Activated CD4-positive, alpha-beta T cell treated with anti-CD3 and anti-CD28 coated beads, Interleukin-2, amount 50 U/mL, for 4 hours (primary cell): ENCODE data around the gene PYCARD.
"Not testable (repeated sequence)": the region's sequence is repeated elsewhere in the genome, so short reads cannot be mapped to it uniquely, and the experiment has no call there.

Experiments
- DNase-seq, 2 experiments: peaks; one replicate each; pipeline ENCODE4 v3.0.0-alpha.2; 2020

The PYCARD gene

GRCh38 chr16:31214708-31215286 is 12.2 kb upstream of the PYCARD start:
- no peak for DNase-seq

GRCh38 chr16:31213877-31214707 is 11.5 kb upstream of the PYCARD start, which contains the start of gene TRIM72:
Gene TRIM72 (plus strand): TSS chr16:31214119. CDS start chr16:31214739, 620 bp downstream.
- no peak for DNase-seq

DNA sequence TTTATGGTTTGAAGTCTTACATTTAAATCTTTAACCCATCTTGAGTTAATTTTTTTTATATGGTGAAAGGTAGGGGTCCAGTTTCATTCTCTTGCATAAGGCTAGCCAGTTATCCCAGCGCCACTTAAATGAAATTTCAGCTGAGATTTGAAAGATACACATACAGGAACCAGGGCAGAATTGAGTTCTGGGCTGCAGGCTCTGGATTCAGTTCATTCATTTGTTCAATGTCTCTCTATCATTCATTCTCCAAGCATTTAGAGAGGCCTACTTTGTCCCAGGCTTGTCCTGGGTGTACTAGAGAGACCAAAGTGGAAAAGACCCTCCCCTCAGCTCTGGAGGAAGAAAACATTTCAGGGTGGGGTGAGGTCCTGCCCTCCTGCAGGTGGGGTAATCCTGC is 10.8 kb upstream of the PYCARD start:
- DNase-seq: no peak

GRCh38 chr16:31206776-31207175 is 4.2 kb upstream of the PYCARD start:
- DNase-seq: no peak

GRCh38 chr16:31204871-31205666 is 2.5 kb upstream of the PYCARD start:
- no peak for DNase-seq

DNA sequence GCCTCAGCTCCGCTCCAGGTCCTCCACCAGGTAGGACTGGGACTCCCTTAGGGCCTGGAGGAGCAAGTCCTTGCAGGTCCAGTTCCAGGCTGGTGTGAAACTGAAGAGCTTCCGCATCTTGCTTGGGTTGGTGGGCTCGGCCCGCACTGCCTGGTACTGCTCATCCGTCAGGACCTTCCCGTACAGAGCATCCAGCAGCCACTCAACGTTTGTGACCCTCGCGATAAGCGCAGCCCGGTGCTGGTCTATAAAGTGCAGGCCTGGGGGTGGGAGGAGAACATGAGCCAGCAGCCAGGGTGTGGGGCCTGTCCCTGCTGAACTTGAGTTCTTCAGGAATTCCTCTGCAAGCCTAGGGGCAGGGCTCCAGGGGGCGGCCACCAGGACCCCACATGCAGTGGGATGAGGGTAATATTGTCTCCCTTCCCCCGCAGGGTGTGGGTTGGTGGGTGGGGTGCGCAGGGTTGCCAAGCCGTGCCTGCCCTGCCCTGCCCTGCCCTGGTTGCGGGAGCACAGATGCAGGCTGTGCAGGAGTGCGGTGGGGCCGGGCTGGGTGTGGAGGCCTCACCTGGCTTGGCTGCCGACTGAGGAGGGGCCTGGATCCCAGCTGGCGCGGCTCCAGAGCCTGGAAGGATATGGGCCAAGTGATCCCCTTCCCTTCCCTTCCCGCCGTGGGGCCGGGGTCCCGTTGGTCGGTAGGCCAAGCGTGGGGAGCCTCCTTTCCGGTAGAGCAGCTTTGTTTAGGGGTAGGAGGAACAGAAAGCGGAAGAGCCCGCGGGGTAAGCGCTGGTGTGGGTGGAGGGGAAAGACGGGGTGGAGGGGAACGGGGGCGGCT is 762 bp downstream of the PYCARD start:
- peak in 1 of 2 experiments; percentile 35 for DNase-seq

DNA sequence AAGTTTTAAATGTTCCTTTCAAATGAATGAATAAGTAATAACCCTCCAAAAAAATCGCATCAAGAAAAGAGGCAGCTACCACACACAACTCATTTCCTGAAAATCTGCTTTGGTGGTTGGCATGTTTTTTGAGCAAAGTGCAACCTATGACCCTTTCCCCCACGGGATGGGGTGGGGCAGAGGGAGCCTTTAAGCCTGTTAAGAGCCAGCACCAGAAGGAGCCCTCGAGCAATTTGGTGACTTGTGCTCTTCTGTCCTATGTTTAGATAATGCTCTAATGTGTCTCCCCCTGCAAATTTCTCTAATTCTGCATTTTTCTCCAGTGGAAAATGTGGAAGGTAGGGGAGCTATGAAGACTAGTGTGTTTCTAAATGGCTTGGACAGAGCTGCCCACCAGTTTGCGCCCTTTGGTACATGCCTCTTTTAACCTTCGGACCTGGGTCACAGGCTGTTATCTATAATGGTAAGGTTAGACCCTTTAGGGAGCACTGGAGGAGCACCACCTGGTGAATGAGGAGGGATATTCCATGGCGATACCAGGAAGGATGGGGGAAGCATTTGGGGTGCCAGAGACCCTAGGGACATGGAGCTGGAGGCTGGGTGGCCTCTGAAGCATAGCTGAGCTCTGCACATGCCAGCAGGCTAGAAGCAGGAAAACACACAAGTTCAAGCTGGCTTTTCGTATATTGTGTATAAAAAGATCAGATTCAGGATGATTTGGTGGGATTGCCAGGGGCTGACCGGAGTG is 1.6 kb downstream of the PYCARD start:
- DNase-seq: peak in 1 of 2 experiments; percentile 32

- not testable (repeated sequence) for DNase-seq
These were observed 2.4 kb downstream of the PYCARD start for GRCh38 chr16:31200111-31200510.

DNA sequence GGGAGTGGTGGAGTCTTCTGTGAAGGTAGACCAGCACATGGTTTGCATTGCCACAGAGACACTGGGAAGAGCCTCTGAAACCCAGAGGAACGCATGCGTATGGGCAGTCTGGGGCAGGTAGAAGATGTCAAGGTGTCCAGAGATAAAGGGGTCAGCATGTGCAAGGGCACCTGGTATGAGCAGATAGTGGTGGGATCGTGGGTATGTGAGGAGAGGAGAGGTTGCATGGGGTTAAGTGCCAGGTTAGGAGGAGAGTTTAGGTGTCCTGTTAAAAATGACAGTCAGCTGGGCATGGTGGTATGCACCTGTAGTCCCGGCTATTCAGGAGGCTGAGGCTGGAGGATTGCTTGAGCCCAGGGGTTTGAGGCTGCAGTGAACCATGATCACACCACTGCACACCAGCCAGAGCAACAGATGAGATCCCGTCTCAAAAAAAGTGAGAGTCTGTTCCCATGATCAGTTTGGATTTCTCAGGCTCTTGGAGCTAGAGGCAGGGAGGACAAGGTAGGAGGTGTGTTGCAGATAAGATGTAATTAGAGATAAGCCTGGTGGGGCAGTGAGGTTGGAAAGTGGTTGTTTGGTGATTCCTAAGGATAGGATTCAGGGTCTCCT is 3.0 kb downstream of the PYCARD start:
- DNase-seq: no peak

DNA sequence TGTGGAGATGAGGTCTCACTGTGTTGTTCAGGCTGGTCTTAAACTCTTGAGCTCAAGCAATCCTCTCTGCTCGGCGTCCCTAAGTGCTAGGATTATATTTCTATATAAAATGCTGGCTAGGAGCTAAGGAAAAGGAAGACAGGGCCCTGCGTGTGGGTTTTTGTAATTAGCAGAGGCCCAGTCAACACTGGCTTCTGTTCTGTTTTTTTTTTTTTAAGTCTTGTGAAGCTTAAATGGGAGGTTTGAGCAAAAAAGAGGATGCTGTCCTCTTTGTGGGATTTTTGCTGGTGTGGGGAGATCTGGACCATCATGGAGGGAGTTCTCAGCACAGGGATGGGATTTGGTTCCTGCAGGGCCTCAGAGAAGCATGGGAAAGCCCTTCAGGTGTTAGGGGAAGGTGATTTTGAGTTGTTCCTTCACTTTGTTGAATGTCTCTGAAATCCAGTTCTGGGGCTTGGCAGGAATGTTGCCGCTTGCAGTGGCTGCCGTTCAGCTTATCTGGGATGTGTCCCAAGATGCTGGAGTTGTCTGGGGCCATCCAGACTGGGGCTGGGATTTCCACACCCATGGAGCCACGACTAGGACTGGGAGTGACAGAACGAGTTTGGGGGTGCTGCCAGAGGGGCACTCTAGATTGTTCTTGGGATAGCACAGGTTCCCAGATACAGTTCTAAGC is 4.2 kb downstream of the PYCARD start:
- DNase-seq: no peak

DNA sequence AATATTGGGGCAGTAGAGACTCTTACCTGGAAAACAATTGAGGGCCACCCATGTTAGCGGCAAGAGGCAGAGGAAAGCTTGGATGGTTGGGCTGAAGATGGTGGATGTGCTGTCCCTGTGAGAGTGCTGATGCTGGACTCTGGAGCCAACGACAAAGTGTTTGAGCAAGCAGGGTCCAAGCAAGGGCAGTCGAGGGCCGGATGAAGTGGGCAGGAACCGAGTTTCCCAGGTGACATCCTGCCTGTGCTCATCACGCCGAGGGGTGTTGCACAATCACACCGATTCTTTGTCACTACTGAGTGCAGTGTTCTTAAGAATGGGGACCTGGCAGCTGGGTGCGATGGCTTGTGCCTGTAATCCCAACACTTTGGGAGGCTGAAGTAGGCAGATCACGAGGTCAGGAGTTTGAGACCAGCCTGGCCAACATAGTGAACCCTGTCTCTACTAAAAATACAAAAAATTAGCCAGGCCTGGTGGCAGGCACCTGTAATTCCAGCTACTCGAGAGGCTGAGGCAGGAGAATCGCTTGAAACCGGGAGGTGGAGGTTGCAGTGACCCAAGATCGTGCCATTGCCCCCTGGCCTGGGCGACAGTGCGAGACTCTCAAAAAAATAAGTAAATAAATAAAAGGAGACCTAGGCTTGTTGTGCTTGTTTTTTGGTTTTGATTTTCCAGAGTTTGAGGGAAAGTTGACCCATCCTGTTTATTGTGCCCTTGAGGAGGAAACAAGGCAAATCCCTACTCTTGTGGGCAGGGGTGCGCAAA is 6.1 kb downstream of the PYCARD start:
- no peak for DNase-seq

DNA sequence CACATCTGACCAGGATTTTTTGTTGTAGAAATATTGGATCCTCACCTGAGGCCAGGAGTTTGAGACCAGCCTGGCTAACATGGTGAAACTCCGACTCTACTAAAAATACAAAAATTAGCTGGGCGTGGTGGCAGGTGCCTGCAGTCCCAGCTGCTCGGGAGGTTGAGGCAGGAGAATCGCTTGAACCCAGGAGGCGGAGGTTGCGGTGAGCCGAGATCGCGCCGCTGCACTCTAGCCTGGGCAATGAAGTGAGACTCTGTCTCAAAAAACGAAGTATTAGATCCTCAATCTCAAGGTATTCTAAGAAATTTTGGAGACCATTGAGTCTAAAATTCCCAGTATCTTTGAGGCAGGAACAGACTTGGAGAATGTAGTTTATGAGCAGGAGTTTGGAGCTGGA is 6.7 kb downstream of the PYCARD start:
- not testable (repeated sequence) for DNase-seq

DNA sequence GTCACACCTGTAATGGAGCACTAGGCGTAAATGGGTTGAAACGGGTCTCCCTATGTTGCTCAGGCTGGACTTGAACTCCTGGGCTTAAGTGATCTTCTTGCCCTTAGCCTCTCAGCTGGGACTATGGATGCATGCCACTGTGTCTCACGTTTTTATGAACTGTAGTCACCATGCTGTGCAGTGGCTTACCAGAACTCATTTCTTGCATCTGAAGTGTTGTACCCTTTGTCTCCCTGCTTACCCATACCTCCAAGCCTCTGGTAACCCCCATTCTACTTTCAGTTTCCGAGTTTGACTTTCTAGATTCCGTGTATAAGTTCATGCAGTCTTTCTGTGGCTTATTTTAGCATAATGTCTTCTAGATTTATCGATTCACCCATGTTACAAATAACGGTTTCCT is 7.7 kb downstream of the PYCARD start:
- no peak for DNase-seq

DNA sequence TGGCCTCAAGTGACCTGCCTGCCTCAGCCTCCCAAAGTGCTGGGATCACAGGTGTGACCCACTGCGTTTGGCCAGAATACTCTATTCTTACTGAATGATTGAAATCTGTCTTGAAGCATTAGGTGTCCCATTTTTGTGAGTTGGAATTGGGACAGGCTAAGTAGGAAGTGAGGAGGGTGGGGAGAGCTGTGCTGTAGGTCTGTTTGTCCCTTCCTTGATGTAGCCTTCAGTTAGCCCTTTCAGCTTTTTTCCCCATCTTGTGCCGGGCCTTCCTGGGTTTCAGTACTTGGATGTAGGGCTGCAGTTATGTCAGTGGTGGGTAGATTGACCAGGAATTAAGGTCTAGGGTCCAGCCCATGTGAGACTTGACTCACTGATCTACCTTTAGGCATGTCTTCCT is 8.7 kb downstream of the PYCARD start:
- no peak for DNase-seq

GRCh38 chr16:31192856-31193642 is 9.5 kb downstream of the PYCARD start:
- no peak for DNase-seq

DNA sequence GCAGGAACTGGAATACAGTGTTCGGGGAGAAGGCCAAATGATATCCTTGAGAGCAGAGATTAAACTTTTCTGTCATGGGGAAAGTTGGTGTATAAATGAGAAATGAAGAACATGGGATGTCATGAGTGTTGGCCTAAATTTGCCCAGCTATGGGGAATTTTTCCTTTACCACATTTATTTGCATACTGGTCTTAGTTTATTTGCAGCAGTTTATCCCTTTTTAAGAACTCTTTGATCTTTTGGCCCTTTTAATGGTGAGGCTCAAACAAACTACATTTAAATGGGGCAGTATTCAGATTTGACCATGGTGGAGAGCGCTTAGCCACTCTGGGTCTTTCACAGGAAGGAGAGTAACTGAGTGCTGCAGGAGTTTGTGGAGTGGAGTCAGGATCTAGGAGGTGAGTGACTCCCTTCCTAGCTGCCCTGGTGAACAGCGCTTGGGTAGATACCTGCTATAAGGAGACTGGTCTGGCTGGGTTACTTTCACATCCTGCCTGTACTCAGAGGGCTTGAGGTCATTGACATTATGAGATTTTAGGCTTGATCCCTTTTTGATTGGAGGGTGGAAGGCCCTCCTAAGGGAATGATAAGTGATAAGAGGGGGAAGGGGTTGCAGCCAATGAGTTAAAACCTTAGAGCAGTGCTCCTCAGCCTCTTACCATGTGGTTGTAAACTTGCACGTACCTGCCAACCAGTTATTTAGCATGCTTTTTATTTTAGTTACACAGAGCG is 10.7 kb downstream of the PYCARD start:
- DNase-seq: no peak

GRCh38 chr16:31190818-31191444 is 11.6 kb downstream of the PYCARD start:
- no peak for DNase-seq

DNA sequence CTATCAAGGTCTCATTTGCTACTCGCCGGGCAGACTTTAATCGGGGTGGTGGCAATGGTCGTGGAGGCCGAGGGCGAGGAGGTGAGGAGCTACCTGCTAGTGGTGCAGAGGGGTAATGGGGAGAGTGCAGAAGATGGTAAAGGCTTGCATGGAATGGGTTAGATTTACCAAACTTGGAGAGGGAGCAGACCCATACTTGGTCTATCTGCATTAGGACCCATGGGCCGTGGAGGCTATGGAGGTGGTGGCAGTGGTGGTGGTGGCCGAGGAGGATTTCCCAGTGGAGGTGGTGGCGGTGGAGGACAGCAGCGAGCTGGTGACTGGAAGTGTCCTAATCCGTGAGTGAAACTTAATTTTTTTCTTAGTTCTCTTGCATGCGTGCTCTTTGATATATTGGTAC is 12.5 kb downstream of the PYCARD start:
- no peak for DNase-seq
